ENCODE measurements around the gene ENPP5. TPM values are rescaled to one million over a fixed set of nuclear protein-coding genes. Genes with fewer than 3 reads are reported as not detected.
A peak's percentile ranks its signal among the peaks of the same experiment; 100 is the strongest.

The ENPP5 gene
- total RNA-seq, 6 experiments from 2014 or later = not detected

DNA sequence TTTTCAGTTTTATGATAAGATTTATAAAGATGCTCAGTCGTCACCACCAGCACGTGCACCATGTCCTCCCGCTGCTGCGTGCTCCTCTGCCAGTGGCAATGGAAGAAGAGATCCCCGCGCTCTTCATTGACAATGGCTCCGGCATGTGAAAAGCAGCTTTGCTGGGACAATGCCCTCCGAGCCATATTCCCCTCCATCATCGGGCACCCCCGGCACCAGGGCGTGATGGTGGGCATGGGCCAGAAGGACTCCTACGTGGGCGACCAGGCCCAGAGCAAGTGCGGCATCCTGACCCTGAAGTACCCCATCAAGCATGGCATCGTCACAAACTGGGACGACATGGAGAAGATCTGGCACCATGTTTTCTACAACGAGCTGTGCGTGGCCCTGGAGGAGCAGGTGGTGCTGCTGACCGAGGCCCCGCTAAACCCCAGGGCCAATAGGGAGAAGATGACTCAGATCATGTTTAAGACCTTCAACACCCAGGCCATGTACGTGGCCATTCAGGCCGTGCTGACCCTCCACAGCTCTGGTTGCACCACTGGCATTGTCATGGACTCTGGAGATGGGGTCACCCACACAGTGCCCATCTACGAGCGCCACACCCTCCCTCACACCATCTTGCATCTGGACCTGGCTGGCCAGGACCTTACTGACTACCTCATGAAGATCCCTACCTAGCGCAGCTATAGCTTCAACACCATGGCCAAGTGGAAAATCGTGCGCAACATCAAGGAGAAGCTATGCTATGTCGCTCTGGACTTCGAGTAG lies 34.3 kb upstream of the ENPP5 start:
- H3K36me3 Mint-ChIP-seq (ENCODE audit: low read depth) = no peaks in the 10 kb centered on the region
- H3K27ac Mint-ChIP-seq = no peak overlapping the region
- no peaks in the 10 kb centered on the region for H3K27me3 Mint-ChIP-seq (ENCODE audit: insufficient read depth)
- TF ChIP-seq, protein P1, sequence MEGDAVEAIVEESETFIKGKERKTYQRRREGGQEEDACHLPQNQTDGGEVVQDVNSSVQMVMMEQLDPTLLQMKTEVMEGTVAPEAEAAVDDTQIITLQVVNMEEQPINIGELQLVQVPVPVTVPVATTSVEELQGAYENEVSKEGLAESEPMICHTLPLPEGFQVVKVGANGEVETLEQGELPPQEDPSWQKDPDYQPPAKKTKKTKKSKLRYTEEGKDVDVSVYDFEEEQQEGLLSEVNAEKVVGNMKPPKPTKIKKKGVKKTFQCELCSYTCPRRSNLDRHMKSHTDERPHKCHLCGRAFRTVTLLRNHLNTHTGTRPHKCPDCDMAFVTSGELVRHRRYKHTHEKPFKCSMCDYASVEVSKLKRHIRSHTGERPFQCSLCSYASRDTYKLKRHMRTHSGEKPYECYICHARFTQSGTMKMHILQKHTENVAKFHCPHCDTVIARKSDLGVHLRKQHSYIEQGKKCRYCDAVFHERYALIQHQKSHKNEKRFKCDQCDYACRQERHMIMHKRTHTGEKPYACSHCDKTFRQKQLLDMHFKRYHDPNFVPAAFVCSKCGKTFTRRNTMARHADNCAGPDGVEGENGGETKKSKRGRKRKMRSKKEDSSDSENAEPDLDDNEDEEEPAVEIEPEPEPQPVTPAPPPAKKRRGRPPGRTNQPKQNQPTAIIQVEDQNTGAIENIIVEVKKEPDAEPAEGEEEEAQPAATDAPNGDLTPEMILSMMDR (IDR thresholded peaks at IDR 0.05) = no peak
- H3K4me3 Mint-ChIP-seq = no peak overlapping the region
- peaks cover 50% of the 10 kb centered on the region for H3K9me3 Mint-ChIP-seq
- DNase-seq = no peak
- H3K4me1 Mint-ChIP-seq (ENCODE audit: low read depth) = no peaks in the 10 kb centered on the region

DNA sequence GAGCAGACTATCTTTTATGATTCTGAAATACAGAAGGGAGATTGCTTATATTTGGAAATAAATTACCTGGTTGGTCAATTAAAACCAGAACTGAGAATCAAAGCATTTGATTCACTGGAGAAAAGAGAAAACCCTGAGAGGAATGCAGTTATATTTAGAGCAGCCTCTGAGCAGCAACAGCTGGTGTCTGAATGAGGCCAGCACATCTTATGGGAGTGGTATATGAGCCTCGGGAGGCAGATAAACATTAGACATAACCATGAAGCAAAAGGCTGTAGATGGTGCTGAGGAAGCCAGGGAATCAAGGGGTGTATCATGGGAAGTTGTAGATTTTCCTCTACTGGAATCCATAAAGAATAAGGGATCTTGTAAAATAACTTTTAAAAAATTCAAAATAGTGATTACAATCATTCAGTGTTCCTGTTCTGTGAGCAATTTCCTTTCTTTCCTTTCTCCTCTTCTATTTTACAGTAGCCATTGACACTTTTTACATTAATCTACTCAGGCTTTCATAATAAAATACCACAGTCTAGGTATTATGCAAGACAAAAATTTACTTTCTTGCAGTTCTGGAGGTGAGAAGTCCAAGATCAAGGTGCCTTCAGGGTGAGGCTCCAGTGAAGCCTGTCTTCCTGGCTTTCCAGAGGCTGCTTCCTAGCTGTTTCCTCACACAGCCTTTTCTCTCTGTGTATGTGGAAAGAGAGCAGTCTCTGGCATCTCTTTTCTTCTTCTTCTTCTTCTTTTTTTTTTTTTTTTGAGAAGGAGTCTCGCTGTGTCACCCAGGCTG lies 32.8 kb upstream of the ENPP5 start:
- Mint-ChIP-seq H3K9me3 (peaks cover 46% of the 10 kb centered on the region), H3K27ac (no peak overlapping the region), H3K4me3 (no peak overlapping the region), H3K4me1 (ENCODE audit: low read depth) (no peaks in the 10 kb centered on the region), H3K36me3 (ENCODE audit: low read depth) (no peaks in the 10 kb centered on the region), H3K27me3 (ENCODE audit: insufficient read depth) (no peaks in the 10 kb centered on the region)
- DNase-seq = no peak
- TF ChIP-seq, protein P1 (IDR thresholded peaks at IDR 0.05) = no peak

DNA sequence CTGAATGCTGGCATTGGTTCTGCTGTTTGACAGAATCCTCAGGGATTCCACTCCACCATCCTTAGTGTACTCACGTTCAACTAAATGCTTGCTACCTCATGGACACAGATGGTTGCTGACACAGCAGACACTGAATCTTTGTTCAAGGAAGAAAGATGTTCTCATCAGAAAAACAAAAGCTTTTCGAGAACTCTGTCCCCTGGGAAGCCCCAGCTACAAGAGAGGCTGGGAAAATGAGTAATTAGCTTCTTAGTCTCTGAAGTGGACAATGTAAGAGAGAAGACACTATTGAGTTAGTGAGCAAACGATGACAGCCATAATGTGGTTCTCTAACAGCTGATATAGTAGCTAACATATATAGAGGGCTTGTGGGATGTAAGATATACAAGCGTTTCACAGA lies 30.9 kb upstream of the ENPP5 start:
- DNase-seq = no peak
- Mint-ChIP-seq H3K4me1 (ENCODE audit: low read depth) (no peaks in the 10 kb centered on the region), H3K4me3 (no peak overlapping the region), H3K27me3 (ENCODE audit: insufficient read depth) (no peaks in the 10 kb centered on the region), H3K36me3 (ENCODE audit: low read depth) (no peaks in the 10 kb centered on the region), H3K9me3 (peaks cover 46% of the 10 kb centered on the region), H3K27ac (no peak overlapping the region)
- TF ChIP-seq, protein P1 (IDR thresholded peaks at IDR 0.05) = no peak

DNA sequence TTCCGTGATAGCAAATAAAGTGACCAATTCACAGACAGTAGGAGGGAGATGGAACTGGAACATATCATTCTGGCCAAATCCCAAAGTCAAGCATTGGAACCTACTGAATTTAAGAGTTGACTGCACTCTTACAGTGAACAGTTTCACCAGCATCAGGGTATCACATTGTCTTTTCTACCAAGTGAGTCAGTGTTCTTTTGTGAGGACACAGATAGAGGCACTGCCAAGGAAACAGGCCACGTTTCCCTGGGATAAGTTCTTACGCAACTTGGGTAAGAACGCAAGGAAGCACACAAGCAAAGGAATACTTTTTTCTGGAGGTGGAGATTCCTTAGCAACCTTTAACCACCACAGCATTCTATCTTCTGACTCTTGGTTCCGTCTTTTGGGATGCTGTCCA lies 28.6 kb upstream of the ENPP5 start:
- no peaks in the 10 kb centered on the region for H3K27me3 Mint-ChIP-seq (ENCODE audit: insufficient read depth)

DNA sequence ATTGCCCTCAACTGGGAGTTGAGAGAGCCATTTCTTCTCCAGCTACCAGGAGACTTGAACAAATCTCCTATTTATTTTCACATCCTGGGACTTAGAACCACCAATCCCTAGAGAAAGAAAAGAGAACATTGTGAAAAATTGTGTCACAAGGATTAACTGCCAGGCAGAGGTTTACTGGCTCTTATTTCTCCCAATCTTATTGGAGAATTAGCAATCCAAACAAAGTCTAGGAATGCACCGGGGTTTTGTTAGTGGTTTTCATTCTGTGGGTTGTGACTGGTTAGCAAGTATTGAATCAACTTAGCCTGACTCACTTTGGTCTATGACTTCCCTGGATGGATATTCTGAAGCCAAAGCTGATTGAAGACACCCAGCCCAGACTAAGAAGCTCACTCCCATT lies 21.2 kb upstream of the ENPP5 start:
- Mint-ChIP-seq H3K4me3 (no peak overlapping the region), H3K36me3 (ENCODE audit: low read depth) (no peaks in the 10 kb centered on the region), H3K4me1 (ENCODE audit: low read depth) (no peaks in the 10 kb centered on the region), H3K9me3 (peaks cover 5% of the 10 kb centered on the region; the same call in 1 of the 2 replicates), H3K27me3 (ENCODE audit: insufficient read depth) (no peaks in the 10 kb centered on the region; the same call in 1 of the 2 replicates), H3K27ac (no peak overlapping the region)
- TF ChIP-seq, protein P1 (IDR thresholded peaks at IDR 0.05) = no peak
- DNase-seq = peak; percentile 52

More for the DNA sequence above, 28.6 kb upstream of the ENPP5 start:
- Mint-ChIP-seq H3K4me1 (ENCODE audit: low read depth) (no peaks in the 10 kb centered on the region), H3K27ac (no peak overlapping the region), H3K36me3 (ENCODE audit: low read depth) (no peaks in the 10 kb centered on the region), H3K4me3 (no peak overlapping the region), H3K9me3 (peaks cover 25% of the 10 kb centered on the region)
- TF ChIP-seq, protein P1 (IDR thresholded peaks at IDR 0.05) = no peak
- DNase-seq = no peak

All from HFFc6 (cell line).